Astrocyte (in vitro differentiated cells and primary cell): ENCODE data around the gene GLTPD2. TPM values are rescaled to one million over a fixed set of nuclear protein-coding genes. Genes with fewer than 3 reads are reported as not detected.

Source experiments
- DNase-seq: peaks from one replicate; pipeline ENCODE4 v3.0.0-alpha.2; 2010; ENCODE audit warnings: low read depth
- FAIRE-seq: peaks from 2 replicates; lab custom pipeline; 2011; peaks lifted over from hg19 to GRCh38; lab: Jason Lieb, UNC
- H2AFZ ChIP-seq: 2 replicates; pipeline ENCODE4 v1.6.0; 2012; ENCODE audit warnings: low read depth, low read length, inconsistent platforms
- H3K27ac ChIP-seq: 2 replicates; pipeline ENCODE4 v1.5.1; 2011; ENCODE audit warnings: low read depth, low read length, inconsistent platforms
- H3K27me3 ChIP-seq: 2 replicates; pipeline ENCODE4 v1.6.0; 2011; ENCODE audit warnings: low read length, inconsistent platforms; ENCODE audit not compliant: insufficient read depth
- H3K36me3 ChIP-seq: 2 replicates; pipeline ENCODE4 v1.5.1; 2011; ENCODE audit warnings: low read length, inconsistent platforms; ENCODE audit not compliant: insufficient read depth
- H3K4me1 ChIP-seq: 2 replicates; pipeline ENCODE4 v1.5.1; 2011; ENCODE audit warnings: low read length, inconsistent platforms; ENCODE audit not compliant: insufficient read depth
- H3K4me2 ChIP-seq: 2 replicates; pipeline ENCODE4 v1.6.0; 2012; ENCODE audit warnings: low read length, inconsistent platforms
- H3K4me3 ChIP-seq: 2 replicates; pipeline ENCODE4 v1.5.1; 2011; ENCODE audit warnings: low read depth, mild to moderate bottlenecking, low read length, inconsistent platforms; ENCODE audit not compliant: insufficient read depth
- H3K79me2 ChIP-seq: 2 replicates; pipeline ENCODE4 v1.6.0; 2012; ENCODE audit warnings: mild to moderate bottlenecking, low read length, inconsistent platforms; ENCODE audit not compliant: insufficient read depth
- H3K9ac ChIP-seq: 2 replicates; pipeline ENCODE4 v1.6.0; 2012; ENCODE audit warnings: mild to moderate bottlenecking, low read length, inconsistent platforms
- H3K9me3 ChIP-seq: 2 replicates; pipeline ENCODE4 v1.5.1; 2012; ENCODE audit warnings: low read depth, mild to moderate bottlenecking, low read length, inconsistent platforms; ENCODE audit not compliant: insufficient read depth
- H4K20me1 ChIP-seq: 2 replicates; pipeline ENCODE4 v1.6.0; 2012; ENCODE audit warnings: low read length, inconsistent platforms; ENCODE audit not compliant: insufficient read depth
- H3K27ac Mint-ChIP-seq: one replicate; pipeline ENCODE4 v1.8.0; 2021; ENCODE audit warnings: mild to moderate bottlenecking, mixed read lengths; ENCODE audit not compliant: unreplicated experiment
- H3K27me3 Mint-ChIP-seq: one replicate; pipeline ENCODE4 v1.8.0; 2021; ENCODE audit warnings: low read depth, mixed read lengths; ENCODE audit not compliant: unreplicated experiment
- H3K36me3 Mint-ChIP-seq: one replicate; pipeline ENCODE4 v1.8.0; 2021; ENCODE audit warnings: low read depth, mixed read lengths; ENCODE audit not compliant: unreplicated experiment
- H3K4me1 Mint-ChIP-seq: one replicate; pipeline ENCODE4 v1.8.0; 2021; ENCODE audit warnings: low read depth, mixed read lengths; ENCODE audit not compliant: unreplicated experiment
- H3K4me3 Mint-ChIP-seq: one replicate; pipeline ENCODE4 v1.8.0; 2021; ENCODE audit warnings: mild to moderate bottlenecking, moderate library complexity, mixed read lengths; ENCODE audit not compliant: unreplicated experiment
- H3K9me3 Mint-ChIP-seq: one replicate; pipeline ENCODE4 v1.8.0; 2021; ENCODE audit warnings: mild to moderate bottlenecking, mixed read lengths; ENCODE audit not compliant: unreplicated experiment
- EZH2 ChIP-seq: IDR thresholded peaks from 2 replicates; pipeline ENCODE4 v1.6.1; 2012; ENCODE audit warnings: mild to moderate bottlenecking, low read length, inconsistent platforms; ENCODE audit not compliant: insufficient read depth
- total RNA-seq: library from RNA; stranded (reverse); gene quantifications from 2 replicates; pipeline ENCODE4 v1.2.1, GENCODE V29; 2021
- TF ChIP-seq, protein P1 (sequence below): IDR thresholded peaks from 2 replicates; pipeline ENCODE4 v1.5.1; 2011; ENCODE audit warnings: low read depth, mild to moderate bottlenecking, inconsistent platforms, low read length, moderate library complexity; ENCODE audit not compliant: insufficient read depth

The GLTPD2 gene
- total RNA-seq, 1 donor from 2014 or later = not detected

DNA sequence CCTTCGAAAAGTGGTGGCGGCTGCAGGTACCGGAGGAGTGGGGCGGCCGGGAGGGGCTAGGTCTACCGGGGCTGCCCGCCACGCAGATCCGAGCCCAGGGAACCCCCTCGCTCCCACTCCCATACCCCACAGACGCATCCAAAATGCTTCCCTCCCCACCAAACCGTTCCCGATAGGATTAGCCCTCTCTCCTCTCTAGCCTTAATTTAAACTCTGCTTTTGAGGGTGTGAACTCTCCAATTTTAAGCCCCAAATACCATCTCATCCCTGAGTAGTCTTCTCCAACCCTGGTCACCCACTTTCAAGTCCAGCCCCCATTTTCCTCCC is 48.8 kb upstream of the GLTPD2 start:
- no peak for FAIRE-seq
- H3K4me3 ChIP-seq = peak overlapping the region; percentile 63
- no peak for DNase-seq
- no peaks in the 10 kb centered on the region for H3K36me3 ChIP-seq
- Mint-ChIP-seq H3K4me1 (no peaks in the 10 kb centered on the region), H3K36me3 (peaks cover 9% of the 10 kb centered on the region), H3K27me3 (peaks cover 56% of the 10 kb centered on the region), H3K27ac (no peak overlapping the region), H3K4me3 (peak overlapping the region; percentile 85), H3K9me3 (no peaks in the 10 kb centered on the region)
- H2AFZ ChIP-seq = peak overlapping the region; percentile 92
- peaks cover 12% of the 10 kb centered on the region for H3K4me1 ChIP-seq
- peak overlapping the region; percentile 93 for H3K4me2 ChIP-seq
- peaks cover 38% of the 10 kb centered on the region for H3K27me3 ChIP-seq
- H3K9ac ChIP-seq = no peak overlapping the region
- no peak overlapping the region for H3K27ac ChIP-seq
- TF ChIP-seq, protein P1, sequence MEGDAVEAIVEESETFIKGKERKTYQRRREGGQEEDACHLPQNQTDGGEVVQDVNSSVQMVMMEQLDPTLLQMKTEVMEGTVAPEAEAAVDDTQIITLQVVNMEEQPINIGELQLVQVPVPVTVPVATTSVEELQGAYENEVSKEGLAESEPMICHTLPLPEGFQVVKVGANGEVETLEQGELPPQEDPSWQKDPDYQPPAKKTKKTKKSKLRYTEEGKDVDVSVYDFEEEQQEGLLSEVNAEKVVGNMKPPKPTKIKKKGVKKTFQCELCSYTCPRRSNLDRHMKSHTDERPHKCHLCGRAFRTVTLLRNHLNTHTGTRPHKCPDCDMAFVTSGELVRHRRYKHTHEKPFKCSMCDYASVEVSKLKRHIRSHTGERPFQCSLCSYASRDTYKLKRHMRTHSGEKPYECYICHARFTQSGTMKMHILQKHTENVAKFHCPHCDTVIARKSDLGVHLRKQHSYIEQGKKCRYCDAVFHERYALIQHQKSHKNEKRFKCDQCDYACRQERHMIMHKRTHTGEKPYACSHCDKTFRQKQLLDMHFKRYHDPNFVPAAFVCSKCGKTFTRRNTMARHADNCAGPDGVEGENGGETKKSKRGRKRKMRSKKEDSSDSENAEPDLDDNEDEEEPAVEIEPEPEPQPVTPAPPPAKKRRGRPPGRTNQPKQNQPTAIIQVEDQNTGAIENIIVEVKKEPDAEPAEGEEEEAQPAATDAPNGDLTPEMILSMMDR = no peak
- no peak for TF ChIP-seq EZH2
- no peaks in the 10 kb centered on the region for H3K9me3 ChIP-seq
- H3K79me2 ChIP-seq = no peaks in the 10 kb centered on the region
- no peaks in the 10 kb centered on the region for H4K20me1 ChIP-seq

- Mint-ChIP-seq H3K4me3 (peak overlapping the region; percentile 85), H3K36me3 (peaks cover 9% of the 10 kb centered on the region), H3K9me3 (no peaks in the 10 kb centered on the region), H3K27ac (no peak overlapping the region), H3K4me1 (no peaks in the 10 kb centered on the region), H3K27me3 (peaks cover 57% of the 10 kb centered on the region)
- Histone ChIP-seq H3K27ac (no peak overlapping the region), H2AFZ (no peak overlapping the region), H3K9me3 (no peaks in the 10 kb centered on the region), H3K4me1 (peaks cover 12% of the 10 kb centered on the region), H3K9ac (no peak overlapping the region), H3K36me3 (no peaks in the 10 kb centered on the region), H3K79me2 (no peaks in the 10 kb centered on the region), H3K4me2 (no peak overlapping the region), H3K4me3 (no peak overlapping the region), H4K20me1 (no peaks in the 10 kb centered on the region), H3K27me3 (peaks cover 44% of the 10 kb centered on the region)
- FAIRE-seq (no peak), DNase-seq (no peak)
- no peak for TF ChIP-seq EZH2
- TF ChIP-seq, protein P1 = no peak
These were observed 48.2 kb upstream of the GLTPD2 start for GRCh38 chr17:4740584-4740983.

DNA sequence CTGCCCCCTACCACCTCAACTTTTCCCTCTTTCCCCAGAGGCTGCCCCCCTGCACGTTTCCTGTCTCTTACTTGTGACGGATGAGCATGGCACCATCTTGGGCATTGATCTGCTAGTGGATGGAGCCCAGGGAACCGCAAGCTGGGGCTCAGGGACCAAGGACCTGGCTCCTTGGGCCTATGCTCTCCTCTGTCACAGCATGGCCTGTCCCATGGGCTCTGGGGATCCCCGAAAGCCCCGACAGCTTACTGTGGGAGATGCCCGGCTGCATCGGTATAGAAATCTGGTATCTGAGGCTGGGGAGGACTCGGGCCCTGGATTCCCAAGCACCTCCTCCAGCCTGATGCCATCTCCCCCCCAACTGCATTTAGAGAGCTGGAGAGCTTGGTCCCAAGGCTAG is 47.2 kb upstream of the GLTPD2 start:
- no peak for TF ChIP-seq EZH2
- TF ChIP-seq, protein P1 = no peak
- no peak for DNase-seq
- Histone ChIP-seq H3K4me1 (peaks cover 12% of the 10 kb centered on the region), H2AFZ (no peak overlapping the region), H3K4me2 (no peak overlapping the region), H3K27me3 (peaks cover 48% of the 10 kb centered on the region), H3K4me3 (no peak overlapping the region), H4K20me1 (no peaks in the 10 kb centered on the region), H3K9me3 (no peaks in the 10 kb centered on the region), H3K27ac (no peak overlapping the region), H3K9ac (no peak overlapping the region), H3K79me2 (no peaks in the 10 kb centered on the region), H3K36me3 (no peaks in the 10 kb centered on the region)
- no peak for FAIRE-seq
- Mint-ChIP-seq H3K4me1 (no peaks in the 10 kb centered on the region), H3K36me3 (peaks cover 9% of the 10 kb centered on the region), H3K4me3 (no peak overlapping the region), H3K27ac (peak overlapping the region; percentile 72), H3K27me3 (peaks cover 66% of the 10 kb centered on the region), H3K9me3 (peaks cover 2% of the 10 kb centered on the region)
